OCI-LY1 (cell line): ENCODE data around the gene PARVA.

Source experiments
- H2AFZ ChIP-seq: fragments of 200-600 bp; sonication (generic), shearing (Covaris generic); 2 replicates; pipeline ENCODE4 v1.6.0; 2014; ENCODE audit warnings: antibody characterized with exemption, mild to moderate bottlenecking, low read length
- H3F3A ChIP-seq: fragments of 200-600 bp; sonication (generic), shearing (Covaris generic); 2 replicates; pipeline ENCODE4 v1.6.0; 2014; ENCODE audit warnings: mild to moderate bottlenecking, antibody characterized with exemption, low read length, moderate library complexity; ENCODE audit not compliant: insufficient read depth
- H3K27ac ChIP-seq: fragments of 200-600 bp; sonication (generic); 2 replicates; pipeline ENCODE4 v1.5.1; 2014; ENCODE audit warnings: low read length, mixed run types, mild to moderate bottlenecking, low read depth; ENCODE audit not compliant: poor library complexity, severe bottlenecking
- H3K27me3 ChIP-seq: fragments of 200-600 bp; sonication (generic); 2 replicates; pipeline ENCODE4 v1.6.0; 2014; ENCODE audit warnings: antibody characterized with exemption, mild to moderate bottlenecking, low read length, moderate library complexity; ENCODE audit not compliant: insufficient read depth
- H3K36me3 ChIP-seq: fragments of 200-600 bp; sonication (generic); 2 replicates; pipeline ENCODE4 v1.6.1; 2014; ENCODE audit warnings: mild to moderate bottlenecking, antibody characterized with exemption, low read length, moderate library complexity, mixed read lengths; ENCODE audit not compliant: insufficient read depth
- H3K4me1 ChIP-seq: fragments of 200-600 bp; sonication (generic); 2 replicates; pipeline ENCODE4 v1.5.1; 2014; ENCODE audit warnings: mild to moderate bottlenecking, low read length, moderate library complexity; ENCODE audit not compliant: insufficient read depth, severe bottlenecking
- H3K4me2 ChIP-seq: fragments of 200-600 bp; sonication (generic), shearing (Covaris generic); 2 replicates; pipeline ENCODE4 v1.6.1; 2014; ENCODE audit warnings: low read length
- H3K4me3 ChIP-seq: fragments of 200-600 bp; sonication (generic); 2 replicates; pipeline ENCODE4 v1.5.1; 2014; ENCODE audit warnings: low read length, low read depth, mild to moderate bottlenecking, mixed read lengths; ENCODE audit not compliant: poor library complexity, severe bottlenecking
- H3K79me2 ChIP-seq: fragments of 200-600 bp; shearing (Covaris generic); 2 replicates; pipeline ENCODE4 v1.6.1; 2016; ENCODE audit warnings: mixed run types, low read length, mixed read lengths; ENCODE audit not compliant: insufficient read depth
- H3K9ac ChIP-seq: fragments of 200-600 bp; sonication (generic), shearing (Covaris generic); 2 replicates; pipeline ENCODE4 v1.6.1; 2014; ENCODE audit warnings: mild to moderate bottlenecking, low read length, mixed read lengths
- H3K9me2 ChIP-seq: fragments of 200-600 bp; sonication (generic), shearing (Covaris generic); 2 replicates; pipeline ENCODE4 v1.6.1; 2014; ENCODE audit warnings: low read depth, mild to moderate bottlenecking, low read length, mixed read lengths
- H3K9me3 ChIP-seq: fragments of 200-600 bp; shearing (Covaris generic); 2 replicates; pipeline ENCODE4 v1.6.1; 2014; ENCODE audit warnings: low read length, mixed read lengths
- H4K20me1 ChIP-seq: fragments of 200-600 bp; sonication (generic), shearing (Covaris generic); 2 replicates; pipeline ENCODE4 v1.6.0; 2016; ENCODE audit warnings: mild to moderate bottlenecking, low read length; ENCODE audit not compliant: insufficient read depth
- CTCF ChIP-seq: fragments of 200-600 bp; sonication (generic), shearing (Covaris generic); IDR thresholded peaks from 2 replicates; pipeline ENCODE4 v1.5.1; 2017; ENCODE audit warnings: mild to moderate bottlenecking, antibody characterized with exemption, low read length, moderate library complexity, mixed read lengths
- EZH2 ChIP-seq: fragments of 200-600 bp; sonication (generic), shearing (Covaris generic); IDR thresholded peaks from 2 replicates; pipeline ENCODE4 v1.8.0; 2017; ENCODE audit warnings: borderline replicate concordance, mixed run types, mild to moderate bottlenecking, antibody characterized with exemption, low read length, moderate library complexity, mixed read lengths

PARVA gene

GRCh38 chr11:12411393-12411792 is 34.0 kb downstream of the PARVA start:
- Histone ChIP-seq H3K4me3 (no peak overlapping the region), H3K9me2 (no peaks in the 10 kb centered on the region), H3K9me3 (no peaks in the 10 kb centered on the region), H3K27me3 (no peaks in the 10 kb centered on the region), H3K27ac (no peak overlapping the region), H3K4me2 (no peak overlapping the region), H3F3A (no peaks in the 10 kb centered on the region), H3K36me3 (no peaks in the 10 kb centered on the region), H4K20me1 (no peaks in the 10 kb centered on the region), H3K9ac (no peak overlapping the region), H3K79me2 (no peaks in the 10 kb centered on the region), H2AFZ (no peak overlapping the region), H3K4me1 (no peaks in the 10 kb centered on the region)
- TF ChIP-seq CTCF (no peak), EZH2 (no peak)

- no peaks in the 10 kb centered on the region for H3K79me2 ChIP-seq
These were observed 34.7 kb downstream of the PARVA start for GRCh38 chr11:12411806-12412727.

More at GRCh38 chr11:12411806-12412727, 34.7 kb downstream of the PARVA start:
- no peak overlapping the region for H3K4me2 ChIP-seq
- H3F3A ChIP-seq: no peaks in the 10 kb centered on the region
- H3K9me2 ChIP-seq: no peaks in the 10 kb centered on the region
- H3K9ac ChIP-seq: no peak overlapping the region
- no peaks in the 10 kb centered on the region for H4K20me1 ChIP-seq
- no peaks in the 10 kb centered on the region for H3K4me1 ChIP-seq
- no peak overlapping the region for H3K4me3 ChIP-seq
- no peaks in the 10 kb centered on the region for H3K27me3 ChIP-seq
- no peak for TF ChIP-seq EZH2
- peak; percentile 54 for TF ChIP-seq CTCF
- no peak overlapping the region for H3K27ac ChIP-seq
- H3K9me3 ChIP-seq: no peaks in the 10 kb centered on the region
- H3K36me3 ChIP-seq: no peaks in the 10 kb centered on the region
- no peak overlapping the region for H2AFZ ChIP-seq
